Activated CD8-positive, alpha-beta memory T cell treated with anti-CD3 and anti-CD28 coated beads, Interleukin-2, amount 50 U/mL, for 1 hour (primary cell): ENCODE results near the gene INF2.
"Not testable (repeated sequence)": the region's sequence is repeated elsewhere in the genome, so short reads cannot be mapped to it uniquely, and the experiment has no call there.

Source experiments
- DNase-seq: peaks from one replicate; pipeline ENCODE4 v3.0.0-alpha.2; 2020; ENCODE audit errors: extremely low read depth

Gene INF2

GRCh38 chr14:104721505-104722431 lies 32.4 kb downstream of the INF2 start:
- no peak for DNase-seq

GRCh38 chr14:104722938-104723650 lies 33.7 kb downstream of the INF2 start:
- DNase-seq: no peak

GRCh38 chr14:104723651-104724406 lies 34.4 kb downstream of the INF2 start, which contains the start of gene ADSS1:
ADSS1 (plus strand) TSS chr14:104724229; CDS start chr14:104724271, 42 bp downstream.
- DNase-seq: no peak

- no peak for DNase-seq
Observed at GRCh38 chr14:104724407-104724980, 35.1 kb downstream of the INF2 start.

- no peak for DNase-seq
Observed at GRCh38 chr14:104724981-104725771, 35.8 kb downstream of the INF2 start.

GRCh38 chr14:104725772-104726548 lies 36.5 kb downstream of the INF2 start:
- no peak for DNase-seq

DNA sequence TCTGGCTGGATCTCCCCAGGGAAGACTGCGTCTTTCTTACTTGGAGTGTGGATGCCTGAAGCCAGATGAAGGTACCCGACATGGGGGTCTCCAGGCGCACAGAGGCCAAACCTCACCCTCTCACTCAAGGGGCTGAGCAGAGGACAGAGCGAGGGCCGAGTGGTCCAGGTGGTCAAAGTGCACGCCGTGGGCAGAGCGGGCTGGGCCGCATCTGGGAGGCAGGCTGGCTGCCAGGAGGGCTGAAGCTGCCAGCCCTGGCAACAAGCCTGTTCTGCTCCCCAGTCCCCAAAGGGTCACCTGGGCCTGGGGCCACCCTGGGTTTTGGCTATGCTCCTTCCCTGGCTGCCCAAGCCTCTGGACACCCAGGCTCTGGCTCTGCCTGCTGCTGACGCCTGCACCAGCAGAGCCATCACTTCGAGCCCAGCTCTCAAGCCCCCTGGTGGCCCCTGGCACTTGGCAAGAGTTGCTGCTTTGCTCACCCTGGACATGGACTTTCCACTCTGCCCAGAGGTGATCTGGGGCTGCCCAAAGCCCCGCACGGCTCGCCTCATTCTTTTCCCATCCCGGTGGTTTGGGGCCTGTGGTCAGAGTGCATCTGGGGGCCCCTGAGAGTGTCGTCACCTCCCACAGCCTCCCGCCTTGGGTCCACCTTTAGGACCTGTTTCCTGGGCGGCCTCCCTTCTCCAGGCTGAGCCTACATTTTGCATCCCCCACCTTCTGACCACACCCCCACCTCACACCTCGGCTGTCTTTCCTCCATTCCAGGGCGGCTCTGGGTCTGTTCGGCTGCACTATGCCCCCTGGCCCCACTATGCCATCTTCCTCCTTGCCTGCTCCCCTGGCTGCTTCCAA lies 37.4 kb downstream of the INF2 start:
- no peak for DNase-seq

DNA sequence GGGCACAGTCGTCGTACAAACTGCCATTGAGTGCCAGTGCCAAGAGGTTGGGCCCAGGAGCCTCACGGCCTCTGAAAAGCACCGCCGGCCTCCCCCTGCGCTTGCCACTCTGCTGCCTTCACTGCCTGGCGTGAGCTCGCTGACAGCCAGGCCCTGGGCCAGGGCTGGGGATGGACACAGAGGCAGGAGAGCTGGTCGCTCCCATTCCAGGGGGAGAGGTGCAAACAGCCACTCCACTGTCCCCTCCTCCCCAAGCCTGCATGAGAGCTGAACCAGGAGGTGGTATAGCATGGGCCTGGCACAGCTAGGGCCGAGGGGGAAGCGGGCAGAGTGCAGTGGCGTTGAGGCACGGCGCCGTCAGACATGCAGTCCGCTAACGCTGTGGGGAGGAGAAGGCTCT lies 39.2 kb downstream of the INF2 start:
- DNase-seq: no peak

DNA sequence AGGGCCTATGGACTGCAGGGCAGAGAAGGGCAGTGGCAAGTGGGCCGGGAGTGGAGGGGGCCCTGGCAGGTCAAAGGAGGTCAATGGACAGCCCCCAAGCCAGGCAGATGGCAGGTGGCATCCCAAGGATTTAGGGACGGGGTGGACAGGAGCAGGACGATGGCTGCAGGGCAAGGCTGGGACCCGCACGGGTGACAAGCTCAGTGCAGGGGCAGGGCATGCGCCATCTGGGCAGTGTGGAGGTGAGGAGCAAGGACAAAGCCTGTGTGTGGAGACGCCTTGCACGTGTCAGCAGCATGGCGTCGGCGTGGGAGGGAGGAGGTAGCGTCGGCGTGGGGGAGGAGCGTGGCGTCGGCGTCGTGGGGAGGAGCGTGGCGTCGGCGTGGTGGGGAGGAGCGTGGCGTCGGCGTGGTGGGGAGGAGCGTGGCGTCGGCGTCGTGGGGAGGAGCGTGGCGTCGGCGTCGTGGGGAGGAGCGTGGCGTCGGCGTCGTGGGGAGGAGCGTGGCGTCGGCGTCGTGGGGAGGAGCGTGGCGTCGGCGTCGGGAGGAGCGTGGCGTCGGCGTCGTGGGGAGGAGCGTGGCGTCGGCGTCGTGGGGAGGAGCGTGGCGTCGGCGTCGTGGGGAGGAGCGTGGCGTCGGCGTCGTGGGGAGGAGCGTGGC lies 39.9 kb downstream of the INF2 start:
- DNase-seq: not testable (repeated sequence)

DNA sequence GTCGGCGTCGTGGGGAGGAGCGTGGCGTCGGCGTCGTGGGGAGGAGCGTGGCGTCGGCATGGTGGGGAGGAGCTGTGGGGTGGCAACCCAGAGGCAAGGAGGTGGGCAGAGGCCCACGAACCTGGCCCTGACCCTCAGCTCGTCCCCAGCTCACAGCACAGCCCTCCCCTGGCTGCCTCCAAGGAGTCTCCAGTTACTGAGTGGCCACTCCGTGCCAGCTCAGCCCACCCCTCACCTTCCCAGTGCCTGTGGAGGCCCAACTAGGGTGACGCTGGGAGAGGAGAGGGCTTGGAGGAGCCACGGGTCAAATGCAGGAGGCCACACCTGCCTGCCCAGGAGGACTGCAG lies 40.4 kb downstream of the INF2 start:
- DNase-seq: no peak

DNA sequence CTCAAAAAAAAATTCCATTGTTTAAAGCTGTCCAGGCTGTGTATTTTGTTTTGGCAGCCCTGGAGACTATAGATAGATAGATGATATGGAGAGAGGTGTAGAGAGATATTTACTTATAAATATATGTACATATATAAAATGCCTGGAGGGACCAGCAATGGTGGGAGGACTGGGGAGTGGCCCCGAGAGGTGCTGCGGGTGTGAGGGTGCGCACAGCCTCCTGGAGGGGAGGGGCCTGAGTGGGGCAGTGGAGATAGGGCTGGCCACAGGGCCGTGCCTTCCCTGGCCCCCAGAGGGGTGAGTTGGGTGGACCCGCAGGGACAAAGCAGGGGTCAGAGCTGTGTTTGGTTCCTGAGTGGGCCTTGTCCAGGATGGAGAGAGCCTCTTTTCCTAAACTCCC lies 41.1 kb downstream of the INF2 start:
- no peak for DNase-seq

GRCh38 chr14:104731320-104732294 lies 42.2 kb downstream of the INF2 start:
- DNase-seq: no peak

DNA sequence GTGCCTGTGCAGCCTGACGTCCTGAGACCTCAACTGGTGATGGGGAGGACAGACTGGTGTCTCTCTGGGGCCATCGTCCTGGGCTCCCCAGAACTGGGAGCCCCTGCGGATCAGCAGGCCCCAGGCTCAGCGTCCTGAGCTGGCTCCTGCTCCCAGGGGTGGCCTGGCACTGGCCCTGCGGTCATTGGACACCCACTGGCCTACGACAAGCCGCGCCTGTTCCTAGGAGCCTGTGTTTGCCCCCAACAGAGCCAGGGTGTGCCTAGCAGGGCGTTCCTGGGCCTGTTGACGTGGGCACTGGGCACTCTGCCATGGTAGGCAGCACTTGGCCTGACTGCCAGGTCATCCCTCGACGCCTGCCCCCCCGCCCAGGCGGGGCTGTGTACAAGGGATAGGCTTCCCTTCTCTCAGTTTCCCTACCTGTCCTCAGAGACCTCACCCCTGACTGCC lies 43.0 kb downstream of the INF2 start:
- no peak for DNase-seq

- no peak for DNase-seq
Observed at GRCh38 chr14:104732931-104733681, 43.7 kb downstream of the INF2 start.

DNA sequence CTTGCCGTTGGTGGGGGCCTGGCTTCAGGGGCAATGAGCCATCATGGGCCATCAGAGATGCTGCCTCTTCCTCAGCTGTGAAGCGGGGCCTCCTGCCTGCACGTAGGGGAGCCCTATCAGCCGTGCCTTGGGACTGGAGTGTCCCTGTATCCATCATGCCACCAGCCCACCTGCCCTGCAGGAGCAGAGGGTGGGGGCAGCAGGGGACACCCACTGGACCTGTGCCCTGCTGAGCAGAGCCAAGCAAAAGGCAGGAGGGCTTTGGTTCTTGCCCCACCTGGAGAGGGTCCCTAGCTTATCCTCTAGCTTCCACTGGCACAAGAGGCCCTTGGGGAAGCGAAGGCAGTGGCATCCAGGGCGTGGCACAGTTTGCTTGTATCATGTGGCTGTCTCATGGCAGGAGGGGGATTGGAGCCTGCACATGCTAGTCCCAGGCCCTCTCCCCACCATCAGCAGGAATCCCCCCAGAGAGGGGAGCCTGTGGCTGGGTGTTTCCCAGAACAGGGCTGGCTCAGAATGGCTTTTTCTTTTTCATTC lies 44.7 kb downstream of the INF2 start:
- DNase-seq: no peak

GRCh38 chr14:104734601-104734990 lies 45.2 kb downstream of the INF2 start:
- DNase-seq: no peak
